SK-N-SH treated with all-trans-retinoic acid at 6 μM for 48 hours (cell line): Measurements from ENCODE around the gene ARFGEF3.
"Not testable (repeated sequence)": the region's sequence is repeated elsewhere in the genome, so short reads cannot be mapped to it uniquely, and the experiment has no call there.

Experiments used
- ATAC-seq: fragments of 200-7000 bp; cut with Tn5 transposase; 3 replicates; pipeline ENCODE4 v1.9.1; 2020; ENCODE audit warnings: mild to moderate bottlenecking, moderate library complexity
- ARNTL ChIP-seq: fragments of 450-650 bp; formaldehyde crosslinking; IDR thresholded peaks from 2 replicates; pipeline ENCODE4 v1.5.0; 2020; ENCODE audit warnings: low read depth, mild to moderate bottlenecking, moderate library complexity, borderline replicate concordance
- BACH2 ChIP-seq: fragments of 250-450 bp; sonication (Bioruptor Pico); IDR thresholded peaks from 2 replicates; pipeline ENCODE4 v1.9.0; 2021; ENCODE audit warnings: mild to moderate bottlenecking, borderline replicate concordance
- ISL1 ChIP-seq: fragments of 250-450 bp; sonication (Bioruptor Pico); IDR thresholded peaks from 2 replicates; pipeline ENCODE4 v2.1.2; 2022; ENCODE audit warnings: mild to moderate bottlenecking, moderate library complexity
- OSR1 ChIP-seq: fragments of 250-450 bp; sonication (Bioruptor Pico); IDR thresholded peaks from 2 replicates; pipeline ENCODE4 v1.8.0; 2022; ENCODE audit warnings: moderate library complexity, mild to moderate bottlenecking, inconsistent platforms
- PPARA ChIP-seq: fragments of 250-450 bp; sonication (Bioruptor Pico); IDR thresholded peaks from 2 replicates; pipeline ENCODE4 v1.5.0; 2020; ENCODE audit warnings: mild to moderate bottlenecking, borderline replicate concordance
- RARB ChIP-seq: fragments of 250-450 bp; sonication (Bioruptor Pico); IDR thresholded peaks from 2 replicates; pipeline ENCODE4 v1.8.0; 2021; ENCODE audit warnings: mild to moderate bottlenecking, moderate library complexity
- SNAI2 ChIP-seq: fragments of 250-450 bp; sonication (Bioruptor Pico); IDR thresholded peaks from 2 replicates; pipeline ENCODE4 v1.5.0; 2020; ENCODE audit warnings: mild to moderate bottlenecking, moderate library complexity
- TCF4 ChIP-seq: fragments of 250-450 bp; sonication (Bioruptor Pico); IDR thresholded peaks from 2 replicates; pipeline ENCODE4 v1.8.0; 2021; ENCODE audit warnings: mild to moderate bottlenecking, moderate library complexity, borderline replicate concordance
- TOX ChIP-seq: fragments of 250-450 bp; sonication (Bioruptor Pico); IDR thresholded peaks from 2 replicates; pipeline ENCODE4 v1.8.0; 2021; ENCODE audit warnings: mild to moderate bottlenecking, moderate library complexity, borderline replicate concordance
- ZC3H10 ChIP-seq: fragments of 250-450 bp; sonication (Bioruptor Pico); IDR thresholded peaks from 2 replicates; pipeline ENCODE4 v1.5.1; 2021; ENCODE audit warnings: mild to moderate bottlenecking, moderate library complexity
- ZFP3 ChIP-seq: fragments of 250-450 bp; sonication (Bioruptor Pico); IDR thresholded peaks from 2 replicates; pipeline ENCODE4 v1.5.0; 2020; ENCODE audit warnings: mild to moderate bottlenecking, moderate library complexity
- ZFP30 ChIP-seq: fragments of 450-650 bp; formaldehyde crosslinking; IDR thresholded peaks from 2 replicates; pipeline ENCODE4 v1.5.0; 2022; ENCODE audit warnings: mild to moderate bottlenecking, moderate library complexity
- ZNF565 ChIP-seq: fragments of 450-650 bp; formaldehyde crosslinking; conservative IDR thresholded peaks from 2 replicates; pipeline ENCODE4 v1.5.0; 2020; ENCODE audit warnings: low read depth, mild to moderate bottlenecking, moderate library complexity
- ZNF70 ChIP-seq: fragments of 450-650 bp; formaldehyde crosslinking; IDR thresholded peaks from 2 replicates; pipeline ENCODE4 v1.5.0; 2020; ENCODE audit warnings: mild to moderate bottlenecking, moderate library complexity
- ZNF8 ChIP-seq: fragments of 450-650 bp; formaldehyde crosslinking; IDR thresholded peaks from 2 replicates; pipeline ENCODE4 v1.5.0; 2020; ENCODE audit warnings: mild to moderate bottlenecking, moderate library complexity
- TF ChIP-seq, protein P1 (sequence below): fragments of 250-450 bp; sonication (Bioruptor Pico); IDR thresholded peaks from 2 replicates; pipeline ENCODE4 v1.5.1; 2020; ENCODE audit warnings: low read depth, mild to moderate bottlenecking, moderate library complexity
- TF ChIP-seq, protein P2 (sequence below): fragments of 250-450 bp; sonication (Bioruptor Pico); IDR thresholded peaks from 2 replicates; pipeline ENCODE4 v1.8.0; 2021; ENCODE audit warnings: low read depth, mild to moderate bottlenecking, moderate library complexity, borderline replicate concordance
- TF ChIP-seq, protein P3 (sequence below): fragments of 250-450 bp; sonication (Bioruptor Pico); IDR thresholded peaks from 2 replicates; pipeline ENCODE4 v1.5.0; 2020; ENCODE audit warnings: mild to moderate bottlenecking, moderate library complexity
- TF ChIP-seq, protein P4 (sequence below): fragments of 250-450 bp; sonication (Bioruptor Pico); IDR thresholded peaks from 2 replicates; pipeline ENCODE4 v1.5.1; 2021; ENCODE audit warnings: mild to moderate bottlenecking, moderate library complexity
- TF ChIP-seq, protein P5 (sequence below): fragments of 250-450 bp; sonication (Bioruptor Pico); IDR thresholded peaks from 2 replicates; pipeline ENCODE4 v1.8.0; 2020; ENCODE audit warnings: mild to moderate bottlenecking, moderate library complexity, borderline replicate concordance

Gene ARFGEF3

DNA sequence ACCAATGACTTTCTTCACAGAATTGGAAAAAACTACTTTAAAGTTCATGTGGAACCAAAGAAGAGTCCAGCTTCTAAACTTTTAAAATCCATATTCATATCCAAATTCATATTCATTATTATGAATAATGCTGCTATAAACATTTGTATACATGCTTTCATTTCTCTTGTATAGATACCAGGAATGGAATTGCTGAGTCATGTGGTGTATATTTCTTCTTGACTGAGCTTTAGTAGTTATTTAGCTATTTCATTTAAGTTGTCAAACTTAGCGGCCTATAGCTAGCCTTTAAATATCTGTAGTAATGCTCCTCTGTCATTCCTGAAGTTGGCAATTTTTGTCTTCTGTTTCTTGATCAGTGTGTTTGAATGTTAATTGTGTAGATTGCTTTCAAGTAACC, 196.2 kb downstream of the ARFGEF3 start (continued):
- TF ChIP-seq, protein P1, sequence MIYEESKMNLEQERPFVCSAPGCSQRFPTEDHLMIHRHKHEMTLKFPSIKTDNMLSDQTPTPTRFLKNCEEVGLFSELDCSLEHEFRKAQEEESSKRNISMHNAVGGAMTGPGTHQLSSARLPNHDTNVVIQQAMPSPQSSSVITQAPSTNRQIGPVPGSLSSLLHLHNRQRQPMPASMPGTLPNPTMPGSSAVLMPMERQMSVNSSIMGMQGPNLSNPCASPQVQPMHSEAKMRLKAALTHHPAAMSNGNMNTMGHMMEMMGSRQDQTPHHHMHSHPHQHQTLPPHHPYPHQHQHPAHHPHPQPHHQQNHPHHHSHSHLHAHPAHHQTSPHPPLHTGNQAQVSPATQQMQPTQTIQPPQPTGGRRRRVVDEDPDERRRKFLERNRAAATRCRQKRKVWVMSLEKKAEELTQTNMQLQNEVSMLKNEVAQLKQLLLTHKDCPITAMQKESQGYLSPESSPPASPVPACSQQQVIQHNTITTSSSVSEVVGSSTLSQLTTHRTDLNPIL (CRISPR knock-in tag), result no peak
- TF ChIP-seq, protein P2, sequence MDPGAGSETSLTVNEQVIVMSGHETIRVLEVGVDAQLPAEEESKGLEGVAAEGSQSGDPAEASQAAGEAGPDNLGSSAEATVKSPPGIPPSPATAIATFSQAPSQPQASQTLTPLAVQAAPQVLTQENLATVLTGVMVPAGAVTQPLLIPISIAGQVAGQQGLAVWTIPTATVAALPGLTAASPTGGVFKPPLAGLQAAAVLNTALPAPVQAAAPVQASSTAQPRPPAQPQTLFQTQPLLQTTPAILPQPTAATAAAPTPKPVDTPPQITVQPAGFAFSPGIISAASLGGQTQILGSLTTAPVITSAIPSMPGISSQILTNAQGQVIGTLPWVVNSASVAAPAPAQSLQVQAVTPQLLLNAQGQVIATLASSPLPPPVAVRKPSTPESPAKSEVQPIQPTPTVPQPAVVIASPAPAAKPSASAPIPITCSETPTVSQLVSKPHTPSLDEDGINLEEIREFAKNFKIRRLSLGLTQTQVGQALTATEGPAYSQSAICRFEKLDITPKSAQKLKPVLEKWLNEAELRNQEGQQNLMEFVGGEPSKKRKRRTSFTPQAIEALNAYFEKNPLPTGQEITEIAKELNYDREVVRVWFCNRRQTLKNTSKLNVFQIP (CRISPR knock-in tag), result no peak
- no peak for TF ChIP-seq ZFP3 (CRISPR knock-in tag)

DNA sequence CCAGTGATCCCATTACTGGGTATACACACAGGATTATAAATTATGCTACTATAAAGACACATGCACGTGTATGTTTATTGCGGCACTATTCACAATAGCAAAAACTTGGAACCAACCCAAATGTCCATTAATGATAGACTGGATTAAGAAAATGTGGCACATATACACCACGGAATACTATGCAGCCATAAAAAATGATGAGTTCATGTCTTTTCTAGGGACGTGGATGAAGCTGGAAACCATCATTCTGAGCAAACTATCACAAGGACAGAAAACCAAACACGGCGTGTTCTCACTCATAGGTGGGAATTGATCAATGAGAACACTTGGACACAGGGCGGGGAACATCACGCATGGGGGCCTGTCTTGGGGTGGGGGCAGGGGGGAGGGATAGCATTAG, 206.9 kb downstream of the ARFGEF3 start:
- TF ChIP-seq ZNF8 (CRISPR knock-in tag), result 0 out of 2 replicates have a peak, but pooled peaks have one; percentile 15
- ATAC-seq, result not testable (repeated sequence)

DNA sequence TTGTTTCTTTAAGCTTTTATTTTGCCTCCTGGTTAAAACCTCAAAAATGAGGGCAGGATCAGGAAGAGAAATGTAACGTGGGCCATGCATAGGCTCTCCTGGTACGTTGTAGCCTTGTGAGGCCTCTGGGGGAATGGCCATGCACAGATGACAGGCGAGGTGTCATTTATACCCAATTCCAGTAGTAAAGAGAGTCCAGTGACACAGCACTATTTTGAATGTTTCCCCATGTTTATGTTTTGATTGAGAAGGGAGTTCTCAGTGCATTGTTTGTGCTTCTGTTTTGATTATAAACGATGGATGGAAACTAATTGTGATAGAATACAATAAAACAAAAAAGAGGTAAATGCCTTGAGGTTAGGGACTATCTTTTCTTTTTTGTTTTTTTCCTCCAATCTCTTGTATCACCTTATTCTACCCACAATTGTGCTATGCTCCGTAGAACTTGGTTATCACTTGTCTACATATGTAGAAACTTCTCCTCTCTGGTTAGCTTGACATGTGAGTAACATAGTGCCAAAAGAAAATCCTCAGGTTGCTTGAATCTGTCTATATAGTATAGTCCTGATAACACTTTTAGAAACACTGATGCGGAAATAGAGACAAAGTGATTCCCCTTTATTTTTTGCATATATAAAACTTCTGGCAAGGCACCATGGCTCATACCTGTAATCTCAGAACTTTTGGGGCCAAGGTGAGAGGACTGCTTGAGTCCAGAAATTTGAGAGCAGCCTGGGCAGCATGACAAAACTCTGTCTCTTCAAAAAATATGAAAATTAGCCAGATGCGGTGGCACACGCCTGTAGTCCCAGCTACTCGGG, 209.1 kb downstream of the ARFGEF3 start:
- TF ChIP-seq, protein P3, sequence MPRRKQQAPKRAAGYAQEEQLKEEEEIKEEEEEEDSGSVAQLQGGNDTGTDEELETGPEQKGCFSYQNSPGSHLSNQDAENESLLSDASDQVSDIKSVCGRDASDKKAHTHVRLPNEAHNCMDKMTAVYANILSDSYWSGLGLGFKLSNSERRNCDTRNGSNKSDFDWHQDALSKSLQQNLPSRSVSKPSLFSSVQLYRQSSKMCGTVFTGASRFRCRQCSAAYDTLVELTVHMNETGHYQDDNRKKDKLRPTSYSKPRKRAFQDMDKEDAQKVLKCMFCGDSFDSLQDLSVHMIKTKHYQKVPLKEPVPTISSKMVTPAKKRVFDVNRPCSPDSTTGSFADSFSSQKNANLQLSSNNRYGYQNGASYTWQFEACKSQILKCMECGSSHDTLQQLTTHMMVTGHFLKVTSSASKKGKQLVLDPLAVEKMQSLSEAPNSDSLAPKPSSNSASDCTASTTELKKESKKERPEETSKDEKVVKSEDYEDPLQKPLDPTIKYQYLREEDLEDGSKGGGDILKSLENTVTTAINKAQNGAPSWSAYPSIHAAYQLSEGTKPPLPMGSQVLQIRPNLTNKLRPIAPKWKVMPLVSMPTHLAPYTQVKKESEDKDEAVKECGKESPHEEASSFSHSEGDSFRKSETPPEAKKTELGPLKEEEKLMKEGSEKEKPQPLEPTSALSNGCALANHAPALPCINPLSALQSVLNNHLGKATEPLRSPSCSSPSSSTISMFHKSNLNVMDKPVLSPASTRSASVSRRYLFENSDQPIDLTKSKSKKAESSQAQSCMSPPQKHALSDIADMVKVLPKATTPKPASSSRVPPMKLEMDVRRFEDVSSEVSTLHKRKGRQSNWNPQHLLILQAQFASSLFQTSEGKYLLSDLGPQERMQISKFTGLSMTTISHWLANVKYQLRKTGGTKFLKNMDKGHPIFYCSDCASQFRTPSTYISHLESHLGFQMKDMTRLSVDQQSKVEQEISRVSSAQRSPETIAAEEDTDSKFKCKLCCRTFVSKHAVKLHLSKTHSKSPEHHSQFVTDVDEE (CRISPR knock-in tag), result no peak
- TF ChIP-seq ZNF70 (CRISPR knock-in tag), result no peak
- no peak for TF ChIP-seq ZNF8 (CRISPR knock-in tag)
- no peak for TF ChIP-seq OSR1 (CRISPR knock-in tag)
- TF ChIP-seq, protein P4, sequence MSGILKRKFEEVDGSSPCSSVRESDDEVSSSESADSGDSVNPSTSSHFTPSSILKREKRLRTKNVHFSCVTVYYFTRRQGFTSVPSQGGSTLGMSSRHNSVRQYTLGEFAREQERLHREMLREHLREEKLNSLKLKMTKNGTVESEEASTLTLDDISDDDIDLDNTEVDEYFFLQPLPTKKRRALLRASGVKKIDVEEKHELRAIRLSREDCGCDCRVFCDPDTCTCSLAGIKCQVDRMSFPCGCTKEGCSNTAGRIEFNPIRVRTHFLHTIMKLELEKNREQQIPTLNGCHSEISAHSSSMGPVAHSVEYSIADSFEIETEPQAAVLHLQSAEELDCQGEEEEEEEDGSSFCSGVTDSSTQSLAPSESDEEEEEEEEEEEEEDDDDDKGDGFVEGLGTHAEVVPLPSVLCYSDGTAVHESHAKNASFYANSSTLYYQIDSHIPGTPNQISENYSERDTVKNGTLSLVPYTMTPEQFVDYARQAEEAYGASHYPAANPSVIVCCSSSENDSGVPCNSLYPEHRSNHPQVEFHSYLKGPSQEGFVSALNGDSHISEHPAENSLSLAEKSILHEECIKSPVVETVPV, result no peak
- TF ChIP-seq ZFP30, result no peak
- no peak for TF ChIP-seq PPARA (CRISPR knock-in tag)
- no peak for TF ChIP-seq ZNF565
- no peak for TF ChIP-seq ZFP3 (CRISPR knock-in tag)
- TF ChIP-seq, protein P5, sequence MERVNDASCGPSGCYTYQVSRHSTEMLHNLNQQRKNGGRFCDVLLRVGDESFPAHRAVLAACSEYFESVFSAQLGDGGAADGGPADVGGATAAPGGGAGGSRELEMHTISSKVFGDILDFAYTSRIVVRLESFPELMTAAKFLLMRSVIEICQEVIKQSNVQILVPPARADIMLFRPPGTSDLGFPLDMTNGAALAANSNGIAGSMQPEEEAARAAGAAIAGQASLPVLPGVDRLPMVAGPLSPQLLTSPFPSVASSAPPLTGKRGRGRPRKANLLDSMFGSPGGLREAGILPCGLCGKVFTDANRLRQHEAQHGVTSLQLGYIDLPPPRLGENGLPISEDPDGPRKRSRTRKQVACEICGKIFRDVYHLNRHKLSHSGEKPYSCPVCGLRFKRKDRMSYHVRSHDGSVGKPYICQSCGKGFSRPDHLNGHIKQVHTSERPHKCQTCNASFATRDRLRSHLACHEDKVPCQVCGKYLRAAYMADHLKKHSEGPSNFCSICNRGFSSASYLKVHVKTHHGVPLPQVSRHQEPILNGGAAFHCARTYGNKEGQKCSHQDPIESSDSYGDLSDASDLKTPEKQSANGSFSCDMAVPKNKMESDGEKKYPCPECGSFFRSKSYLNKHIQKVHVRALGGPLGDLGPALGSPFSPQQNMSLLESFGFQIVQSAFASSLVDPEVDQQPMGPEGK, result no peak
- no peak for TF ChIP-seq BACH2 (CRISPR knock-in tag)
- TF ChIP-seq RARB (CRISPR knock-in tag), result no peak
- TF ChIP-seq ZC3H10, result no peak
- no peak for TF ChIP-seq TOX
- TF ChIP-seq, protein P2 (CRISPR knock-in tag), result no peak
- no peak for TF ChIP-seq TCF4 (CRISPR knock-in tag)
- TF ChIP-seq ARNTL (CRISPR knock-in tag), result no peak
- TF ChIP-seq SNAI2 (CRISPR knock-in tag), result no peak
- no peak for TF ChIP-seq ISL1 (CRISPR knock-in tag)
- ATAC-seq, result no peak
